GM21515 (cell line): Measurements from ENCODE around the gene WARS2.

Source experiments
- ATAC-seq: cut with Tn5 transposase; IDR thresholded peaks from one replicate; pipeline ENCODE4 v1.9.1; 2021; ENCODE audit not compliant: unreplicated experiment

The WARS2 gene

DNA sequence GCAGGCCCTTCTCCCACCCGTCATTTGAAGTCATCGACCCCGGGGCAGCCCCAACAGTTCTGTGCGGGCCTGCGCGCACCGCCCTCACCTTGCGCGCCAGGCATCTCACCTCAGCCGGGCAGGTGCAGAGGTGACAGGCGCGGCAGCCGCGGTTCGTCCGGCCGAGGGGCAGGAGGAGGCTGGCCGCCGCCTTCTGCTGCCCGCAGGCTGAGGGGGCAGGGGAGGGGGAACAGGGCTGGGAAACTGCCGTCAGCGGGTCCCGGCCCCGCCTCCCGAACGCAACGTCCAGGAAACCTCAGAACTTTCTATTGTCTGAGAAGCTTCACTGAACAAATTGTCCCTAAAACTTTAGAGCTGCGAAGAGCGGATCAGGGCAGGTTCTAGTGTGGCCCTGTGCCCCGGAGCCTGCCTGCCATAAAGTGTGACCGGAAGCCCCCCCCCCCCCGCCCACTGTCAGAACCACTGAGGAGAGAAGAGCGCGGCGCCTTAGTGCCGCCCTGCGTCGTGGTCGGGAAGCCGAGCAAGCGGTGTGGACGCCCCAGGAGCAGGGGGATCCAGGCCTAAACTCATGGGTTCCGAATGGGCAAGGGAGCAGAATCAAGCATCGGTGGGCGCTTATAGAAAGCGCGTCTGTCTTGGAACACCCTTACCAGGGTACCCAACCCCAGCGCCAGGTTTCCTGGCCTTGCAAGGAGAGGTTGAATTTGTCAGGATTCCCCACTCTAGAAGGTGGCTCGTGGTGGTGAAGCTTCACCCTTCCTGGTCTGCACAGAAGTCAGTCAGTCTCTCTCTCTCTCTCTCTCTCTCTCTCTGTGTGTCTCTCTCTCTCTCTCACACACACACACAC is 139.0 kb downstream of the WARS2 start:
- no peak for ATAC-seq

DNA sequence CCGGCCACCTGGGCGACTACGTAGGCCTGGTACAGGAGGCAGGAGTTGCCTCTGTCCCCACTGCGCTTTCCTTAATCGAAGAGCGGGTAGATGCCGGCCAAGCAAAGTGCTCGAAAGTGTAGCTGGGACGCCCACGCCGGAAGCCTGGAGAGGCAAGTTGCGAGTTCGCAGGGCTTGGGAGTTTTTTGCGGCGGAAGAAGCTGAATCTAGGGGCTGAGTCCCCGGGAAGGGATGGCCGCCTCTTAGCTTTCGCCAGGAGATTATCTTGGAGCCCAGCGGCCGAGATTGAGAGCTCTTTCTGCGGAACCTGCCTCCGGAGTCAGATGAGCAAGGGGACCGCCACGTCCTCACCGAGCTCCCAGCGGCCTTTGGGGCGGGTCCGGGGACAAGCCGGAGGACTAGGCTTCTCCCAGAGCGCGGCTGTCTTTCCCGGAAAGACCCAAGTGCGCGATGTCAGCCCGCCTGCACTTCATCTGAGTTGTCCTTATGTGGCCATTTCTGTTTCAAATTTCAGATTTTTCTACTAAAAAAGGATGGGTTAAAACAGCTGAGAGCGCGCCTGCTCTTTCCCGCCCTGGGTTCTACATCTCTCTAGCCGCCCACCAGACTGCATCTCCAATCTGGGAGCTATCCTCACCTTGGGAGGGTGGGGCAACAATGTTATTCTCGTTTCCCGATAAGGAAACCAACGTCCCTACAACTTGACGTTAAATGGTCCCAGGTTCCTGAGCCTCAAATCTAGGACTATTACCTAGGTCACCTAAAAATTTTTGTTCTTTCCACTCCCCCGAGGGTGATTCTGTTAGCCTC is 139.9 kb downstream of the WARS2 start:
- no peak for ATAC-seq

GRCh38 chr1:118999348-119000071 is 140.9 kb downstream of the WARS2 start:
- ATAC-seq: no peak

DNA sequence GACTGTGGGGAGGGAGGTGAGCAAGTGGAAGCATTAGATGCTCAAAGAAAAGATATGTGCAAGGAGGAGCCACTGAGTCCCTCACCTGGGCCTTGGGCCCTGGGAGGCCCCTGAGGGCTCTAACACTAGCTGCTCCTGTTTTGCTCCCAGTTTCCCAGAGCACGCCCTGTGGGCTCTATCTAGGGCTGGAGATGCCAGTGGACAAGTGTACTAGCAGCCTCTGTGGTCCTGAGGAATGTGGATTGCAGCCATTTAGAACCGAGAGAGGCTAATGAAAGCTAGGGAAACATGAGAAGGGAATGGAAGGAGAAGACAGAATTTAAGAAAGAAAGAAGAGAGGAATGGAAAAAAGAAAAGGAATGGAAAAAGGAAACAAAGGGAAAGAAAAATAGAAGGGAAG is 142.3 kb downstream of the WARS2 start:
- no peak for ATAC-seq

DNA sequence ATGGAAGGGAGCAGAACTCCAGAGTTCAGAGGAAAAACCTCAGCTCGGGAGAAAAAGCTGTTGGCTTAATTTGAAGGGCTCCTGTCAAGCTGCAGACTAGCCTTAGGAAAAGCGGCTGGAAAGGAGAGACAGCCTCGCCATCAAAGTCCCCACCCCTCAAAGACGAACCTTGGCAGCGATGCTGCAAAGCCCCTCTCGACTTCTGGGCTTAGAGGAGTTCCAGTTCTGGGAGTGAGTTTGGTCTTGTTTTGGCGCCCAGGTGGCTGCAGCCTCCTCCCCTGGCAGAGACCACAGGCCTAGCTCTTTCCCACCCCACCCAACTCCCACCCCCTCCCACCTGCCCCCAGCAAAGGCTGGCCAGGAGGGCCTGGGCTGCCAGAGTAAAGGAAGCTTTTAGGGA is 143.2 kb downstream of the WARS2 start:
- no peak for ATAC-seq

DNA sequence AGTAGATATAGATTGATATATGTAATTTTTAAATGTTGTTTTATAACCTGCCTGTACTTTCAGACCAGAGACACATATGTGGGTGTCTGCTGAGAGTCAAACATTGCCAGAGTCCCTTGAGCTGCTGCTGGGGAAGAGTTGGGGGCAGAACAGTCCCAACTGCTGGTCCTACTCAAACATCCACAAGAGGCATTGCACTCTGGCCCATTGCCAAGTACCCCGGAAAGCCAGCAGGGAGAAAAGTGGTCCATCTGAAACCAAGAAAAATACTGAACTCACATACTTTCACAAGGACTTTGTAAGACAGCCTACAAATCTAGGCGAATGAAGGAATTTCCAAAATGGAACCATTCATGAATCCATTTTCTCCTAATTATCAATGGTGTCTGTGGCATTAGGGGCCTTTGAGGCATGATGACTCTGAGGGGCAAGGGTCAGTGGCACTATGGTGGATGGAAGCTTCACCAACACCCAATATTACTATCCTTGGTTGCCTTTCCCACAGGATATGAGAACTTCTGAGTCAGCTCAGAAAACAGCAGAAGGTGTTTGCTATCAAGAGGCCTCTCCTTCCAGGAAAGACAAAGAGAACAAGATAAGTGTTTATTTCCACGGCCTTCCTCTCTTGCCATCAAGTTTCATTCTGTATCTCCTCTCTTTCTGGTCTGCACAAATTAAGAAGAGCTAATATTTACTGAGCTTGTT is 145.0 kb downstream of the WARS2 start:
- ATAC-seq: no peak

GRCh38 chr1:118993700-118994026 is 146.8 kb downstream of the WARS2 start:
- no peak for ATAC-seq

GRCh38 chr1:118992868-118993699 is 147.4 kb downstream of the WARS2 start:
- ATAC-seq: no peak

GRCh38 chr1:118992237-118992825 is 148.1 kb downstream of the WARS2 start:
- ATAC-seq: no peak

GRCh38 chr1:118991448-118991847 is 149.0 kb downstream of the WARS2 start:
- no peak for ATAC-seq

DNA sequence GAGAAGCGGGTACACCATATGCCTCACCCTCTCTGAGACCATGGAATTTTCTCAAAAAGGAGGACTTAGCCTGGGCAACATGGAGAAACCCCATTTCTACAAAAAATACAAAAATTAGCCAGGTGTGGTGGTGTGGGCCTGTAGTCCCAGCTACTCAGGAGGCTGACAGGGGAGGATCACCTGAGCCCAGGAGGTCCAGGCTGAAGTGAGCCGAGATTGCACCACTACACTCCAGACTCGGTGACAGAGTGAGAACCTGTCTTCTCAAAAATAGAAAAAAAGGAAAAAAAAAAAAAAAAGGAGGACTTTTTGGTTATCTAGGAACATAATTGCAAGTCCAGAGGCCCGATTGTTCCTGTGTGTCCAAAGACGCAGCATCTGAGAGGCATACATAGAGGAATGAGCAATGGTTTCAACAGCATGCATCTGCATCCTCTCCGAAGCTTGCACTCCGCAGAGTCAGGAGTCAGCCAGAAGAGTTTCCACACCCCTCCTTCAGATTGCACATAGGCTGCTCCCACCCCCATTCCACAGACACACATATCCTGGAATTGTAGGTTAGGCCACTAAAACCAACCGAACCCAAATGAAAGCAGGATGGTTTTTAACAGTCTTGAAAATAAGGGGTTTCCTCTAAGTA is 149.8 kb downstream of the WARS2 start:
- no peak for ATAC-seq

DNA sequence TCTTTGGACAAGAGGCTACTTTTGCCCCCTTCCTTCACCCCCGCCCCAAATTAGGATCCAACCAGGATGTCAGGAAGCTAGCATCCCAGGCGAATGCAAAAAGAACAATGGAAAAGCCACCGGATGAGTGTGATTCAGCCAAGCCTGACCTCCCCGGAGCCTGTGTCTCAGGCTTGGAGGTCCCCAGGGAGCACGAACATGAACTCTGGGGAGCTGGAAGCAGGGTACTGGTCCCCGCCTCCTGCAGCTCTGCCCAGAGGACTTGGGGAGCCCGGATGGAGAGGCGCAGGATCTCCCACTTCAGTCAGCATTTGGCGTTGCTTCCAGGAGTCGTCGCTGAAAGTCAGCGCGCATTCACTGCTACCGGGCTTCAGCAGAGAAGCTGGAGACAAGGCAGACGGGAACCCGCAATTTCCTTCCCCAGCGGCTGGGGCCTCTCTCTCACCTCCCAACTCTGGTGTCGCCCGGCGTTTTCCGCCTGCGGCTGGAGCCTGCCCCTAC is 150.5 kb downstream of the WARS2 start:
- no peak for ATAC-seq

DNA sequence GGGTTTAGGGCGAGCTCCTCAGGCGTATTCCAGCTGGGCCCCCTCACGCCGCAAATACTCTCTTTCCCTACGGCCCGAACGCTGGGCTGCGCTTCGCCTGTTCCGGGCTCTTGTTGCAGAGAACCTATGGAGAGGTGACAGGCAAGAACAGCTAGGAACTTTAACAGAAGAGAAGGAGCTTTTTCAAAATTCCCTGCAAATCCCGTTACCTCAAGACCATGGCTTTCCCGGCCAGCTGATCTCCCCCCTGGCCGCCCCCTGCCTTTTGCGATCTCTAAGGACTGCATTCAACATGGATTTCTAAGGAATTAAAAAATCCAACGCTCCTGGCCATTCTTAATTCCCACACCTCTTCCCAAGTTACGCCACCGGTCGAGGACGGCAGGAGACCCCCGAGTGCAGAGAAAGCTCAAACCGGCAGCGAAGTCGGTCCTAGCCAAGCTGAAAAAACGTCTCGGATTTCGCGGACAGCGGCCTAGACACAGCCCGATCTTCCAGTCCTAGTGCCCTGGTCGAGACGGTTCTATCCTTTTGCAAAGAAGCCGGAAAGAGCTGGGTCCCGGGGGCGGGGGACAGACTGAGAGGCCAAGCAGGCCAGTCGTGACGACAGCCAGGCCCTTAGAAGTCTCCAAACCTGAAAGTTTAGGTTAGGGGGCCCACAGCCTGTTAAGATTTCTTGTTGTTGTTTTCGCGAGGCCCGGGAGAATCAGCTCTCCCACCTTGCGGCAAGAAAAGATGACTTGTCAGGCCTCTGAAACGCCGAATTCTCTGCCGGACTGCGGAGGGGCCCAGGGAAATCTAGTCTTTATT is 151.2 kb downstream of the WARS2 start:
- ATAC-seq: no peak

DNA sequence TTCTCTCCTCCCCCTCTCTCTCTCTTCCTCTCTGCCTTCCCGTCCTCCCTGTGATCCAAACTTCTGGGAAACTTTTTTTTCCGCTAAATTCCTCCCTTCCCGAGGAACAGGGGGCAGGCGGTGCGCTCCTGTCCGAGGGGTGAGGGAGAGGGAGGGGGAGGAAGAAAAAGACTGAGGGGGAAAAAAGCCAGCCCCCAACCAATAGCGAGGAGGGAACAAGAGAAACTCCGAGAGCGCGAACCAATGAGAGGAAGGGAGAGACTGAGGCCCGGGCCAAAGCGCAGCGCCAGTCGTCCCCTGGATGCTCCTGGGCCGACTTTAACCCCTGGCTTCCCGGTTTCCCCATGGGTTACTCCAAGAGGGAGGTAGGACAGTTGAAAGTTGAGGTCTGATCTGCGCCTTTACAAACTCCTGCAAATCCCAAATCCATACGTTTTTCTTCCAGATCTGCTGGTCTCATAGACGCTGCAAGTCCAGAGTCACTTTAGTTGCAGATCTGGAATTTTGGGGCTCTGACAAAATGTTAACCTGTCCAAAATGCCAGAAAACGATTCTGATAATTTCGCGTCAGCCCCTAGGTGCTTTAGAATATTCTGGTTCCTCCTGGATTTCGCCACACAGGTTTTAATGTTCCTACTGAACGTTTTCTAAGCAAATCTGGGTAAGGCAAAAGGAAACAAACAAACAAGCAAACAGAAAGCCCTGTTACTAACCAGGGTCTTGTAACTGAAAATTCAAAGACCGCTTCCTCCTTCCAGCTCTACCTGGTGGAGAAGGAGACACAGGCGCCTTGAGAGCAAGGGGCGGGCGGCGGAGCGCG is 152.1 kb downstream of the WARS2 start, which contains the start of gene TBX15:
Gene TBX15 (minus strand): TSS at position 158 of the 820 bp plus-strand sequence. CDS start 548 bp downstream, outside the sequence.
- ATAC-seq: no peak

DNA sequence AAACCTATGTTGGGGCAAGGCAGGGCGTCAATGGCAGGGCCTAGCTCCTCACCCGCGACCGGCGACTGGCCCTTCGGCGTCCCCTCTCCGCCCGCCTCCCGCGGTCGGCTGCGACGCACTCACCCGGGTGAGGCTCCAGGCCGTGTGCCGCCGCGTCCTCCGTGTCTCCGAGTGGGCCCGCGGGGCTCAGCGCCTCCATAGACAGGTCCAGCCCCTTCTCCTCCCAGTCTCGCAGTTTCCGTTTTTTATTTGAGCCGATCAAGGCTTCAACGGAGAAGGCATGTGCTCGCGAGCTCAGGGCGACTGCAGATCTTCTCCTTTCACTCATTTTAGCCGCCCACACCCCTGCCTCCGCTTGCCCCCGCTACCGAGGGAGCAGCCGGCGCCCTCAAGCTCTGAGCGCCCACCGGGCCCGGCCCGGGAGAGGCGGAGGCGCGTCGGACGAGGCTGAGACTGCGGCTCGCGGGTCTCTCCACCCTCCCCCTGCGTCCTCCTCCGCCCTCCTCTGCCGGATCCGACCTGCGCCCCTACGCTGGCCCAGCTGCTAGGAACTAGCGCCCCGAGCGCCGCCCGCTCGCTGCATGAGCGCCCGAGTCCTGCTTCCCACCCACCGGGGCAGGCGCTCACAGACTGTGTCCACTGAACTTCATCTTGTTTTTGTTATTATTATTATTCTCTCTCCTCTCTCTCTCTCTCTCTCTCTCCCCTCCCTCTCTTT is 152.8 kb downstream of the WARS2 start:
- ATAC-seq: no peak

GRCh38 chr1:118986555-118987467 is 153.6 kb downstream of the WARS2 start:
- ATAC-seq: no peak
